GM10248 (cell line): ENCODE measurements around the gene FBXW2.
"Not testable (repeated sequence)": the region's sequence is repeated elsewhere in the genome, so short reads cannot be mapped to it uniquely, and the experiment has no call there.

ENCODE experiments used
- CTCF ChIA-PET: fragments of 300-600 bp; sonication (Branson Sonifier 250); formaldehyde crosslinking; extraction: SDS; loops from one replicate; lab custom pipeline; 2021; ENCODE audit warnings: antibody characterized with exemption; lab: Yijun Ruan, JAX
- POLR2A ChIA-PET: fragments of 350-650 bp; sonication (Branson Sonifier 250); formaldehyde crosslinking; extraction: SDS; loops from one replicate; lab custom pipeline; 2020; ENCODE audit warnings: antibody characterized with exemption; lab: Yijun Ruan, JAX
- DNase-seq: peaks from one replicate; pipeline ENCODE4 v3.0.0; 2012; ENCODE audit errors: extremely low spot score
- CTCF ChIP-seq: IDR thresholded peaks from 2 replicates; pipeline ENCODE4 v1.5.1; 2012; ENCODE audit warnings: mild to moderate bottlenecking, low read depth; ENCODE audit errors: extremely low read depth, missing control alignments, control extremely low read depth

Gene FBXW2

GRCh38 chr9:120758544-120758943 lies 34.7 kb downstream of the FBXW2 start:
- ChIA-PET CTCF (interaction anchor here (1.6 to 7.6 kb wide), 2 partner anchors 7 to 562 kb away, joined by 3 to 80 read pairs; no protein-coding TSS in a partner anchor), POLR2A (no interaction called here)
- no peak for TF ChIP-seq CTCF
- DNase-seq, result no peak

GRCh38 chr9:120757026-120757913 lies 35.9 kb downstream of the FBXW2 start:
- DNase-seq, result no peak
- ChIA-PET CTCF (interaction anchor here (0.8 to 7.6 kb wide), 24 partner anchors 9 to 642 kb away, joined by 3 to 80 read pairs (median 4); no protein-coding TSS in a partner anchor), POLR2A (no interaction called here)

GRCh38 chr9:120756531-120756930 lies 36.7 kb downstream of the FBXW2 start:
- ChIA-PET POLR2A (no interaction called here), CTCF (interaction anchor here (0.8 to 7.6 kb wide), 29 partner anchors 9 to 643 kb away, joined by 3 to 80 read pairs (median 5); no protein-coding TSS in a partner anchor)
- no peak for DNase-seq
- TF ChIP-seq CTCF, result no peak

More at GRCh38 chr9:120757026-120757913, 35.9 kb downstream of the FBXW2 start:
- TF ChIP-seq CTCF, result no peak

- peak; percentile 70 for DNase-seq
- ChIA-PET POLR2A (no interaction called here), CTCF (interaction anchor here (0.8 to 7.6 kb wide), 42 partner anchors 10 to 644 kb away, joined by 3 to 80 read pairs (median 4); partner anchors contain the start of gene TRAF1)
- peak; percentile 79 for TF ChIP-seq CTCF
Observed at GRCh38 chr9:120755810-120756434, 37.3 kb downstream of the FBXW2 start.

- no peak for TF ChIP-seq CTCF
- ChIA-PET CTCF (interaction anchor here (0.8 to 7.6 kb wide), 22 partner anchors 11 to 565 kb away, joined by 3 to 80 read pairs (median 4); partner anchors contain the start of gene TRAF1), POLR2A (interaction anchor here (0.6 kb wide), 1 partner anchor 172 kb away, joined by 6 read pairs; no protein-coding TSS in a partner anchor)
- no peak for DNase-seq
Observed at GRCh38 chr9:120755044-120755443, 38.2 kb downstream of the FBXW2 start.

- CTCF ChIA-PET, result interaction anchor here (1.0 to 1.6 kb wide), 2 partner anchors 12 to 310 kb away, joined by 3 to 4 read pairs; no protein-coding TSS in a partner anchor
- POLR2A ChIA-PET, result no interaction called here
- no peak for DNase-seq
- TF ChIP-seq CTCF, result no peak
Observed at GRCh38 chr9:120750421-120750820, 42.8 kb downstream of the FBXW2 start.

- DNase-seq, POLR2A ChIA-PET: not testable (repeated sequence)
- CTCF ChIA-PET, result interaction anchor here (1.4 to 7.9 kb wide), 3 partner anchors 9 to 313 kb away, joined by 3 to 43 read pairs (median 6); no protein-coding TSS in a partner anchor
Observed at GRCh38 chr9:120746366-120746765, 46.9 kb downstream of the FBXW2 start.
